Trophoblast cell (in vitro differentiated cells and primary cell): ENCODE measurements around the gene TYROBP.

Source experiments
- DNase-seq, 2 donors: peaks; one replicate each; pipeline ENCODE4 v3.0.0-alpha.2; 2016
- H2AFZ ChIP-seq: 2 replicates; pipeline ENCODE4 v1.6.1; 2013; ENCODE audit warnings: low read length, moderate library complexity, mild to moderate bottlenecking; ENCODE audit not compliant: insufficient read depth, poor library complexity
- H2AK5ac ChIP-seq: 2 replicates; pipeline ENCODE4 v1.6.1; 2013; ENCODE audit warnings: mild to moderate bottlenecking, low read length
- H2BK120ac ChIP-seq: 2 replicates; pipeline ENCODE4 v1.6.1; 2013; ENCODE audit warnings: low read length, mild to moderate bottlenecking, moderate library complexity; ENCODE audit not compliant: insufficient read depth, poor library complexity
- H2BK12ac ChIP-seq: 2 replicates; pipeline ENCODE4 v1.6.1; 2013; ENCODE audit warnings: mild to moderate bottlenecking, low read length, moderate library complexity
- H2BK5ac ChIP-seq: 2 replicates; pipeline ENCODE4 v1.6.1; 2013; ENCODE audit warnings: low read length, low read depth, moderate library complexity, mild to moderate bottlenecking; ENCODE audit not compliant: poor library complexity
- H3K14ac ChIP-seq: 2 replicates; pipeline ENCODE4 v1.6.1; 2013; ENCODE audit warnings: mild to moderate bottlenecking, low read length
- H3K18ac ChIP-seq: 2 replicates; pipeline ENCODE4 v1.6.1; 2013; ENCODE audit warnings: mild to moderate bottlenecking, low read length
- H3K23ac ChIP-seq: 2 replicates; pipeline ENCODE4 v1.6.1; 2013; ENCODE audit warnings: low read length
- H3K27ac ChIP-seq: 2 replicates; pipeline ENCODE4 v1.5.1; 2013; ENCODE audit warnings: low read depth, mild to moderate bottlenecking, inconsistent platforms, low read length, moderate library complexity
- H3K27me3 ChIP-seq: 2 replicates; pipeline ENCODE4 v1.6.1; 2013; ENCODE audit warnings: inconsistent platforms, mild to moderate bottlenecking, low read length, moderate library complexity; ENCODE audit not compliant: insufficient read depth
- H3K36me3 ChIP-seq, 2 experiments: 1 replicate in 1 of 2; 2 replicates in 1 of 2; pipeline ENCODE4 v1.6.1; 2013; ENCODE audit warnings: low read length in 2 of 2, mild to moderate bottlenecking in 2 of 2, moderate library complexity in 1 of 2; ENCODE audit not compliant: insufficient read depth in 2 of 2, control insufficient read depth in 1 of 2
- H3K4ac ChIP-seq: 2 replicates; pipeline ENCODE4 v1.6.1; 2013; ENCODE audit warnings: low read depth, mild to moderate bottlenecking, low read length, moderate library complexity
- H3K4me1 ChIP-seq, 2 experiments: 1 replicate in 1 of 2; 2 replicates in 1 of 2; pipeline ENCODE4 v1.6.1; 2013; ENCODE audit warnings: low read length in 2 of 2, mild to moderate bottlenecking in 2 of 2, moderate library complexity in 1 of 2; ENCODE audit not compliant: insufficient read depth in 2 of 2, control insufficient read depth in 1 of 2
- H3K4me2 ChIP-seq: 2 replicates; pipeline ENCODE4 v1.6.1; 2013; ENCODE audit warnings: inconsistent platforms, mild to moderate bottlenecking, low read length, moderate library complexity
- H3K4me3 ChIP-seq: 2 replicates; pipeline ENCODE4 v1.5.1; 2013; ENCODE audit warnings: mild to moderate bottlenecking, low read depth, low read length, inconsistent platforms
- H3K79me1 ChIP-seq: one replicate; pipeline ENCODE4 v1.6.1; 2013; ENCODE audit warnings: low read length
- H3K79me2 ChIP-seq: 2 replicates; pipeline ENCODE4 v1.6.1; 2013; ENCODE audit warnings: low read length, mild to moderate bottlenecking; ENCODE audit not compliant: control insufficient read depth, insufficient read depth, poor library complexity
- H3K9ac ChIP-seq: 2 replicates; pipeline ENCODE4 v1.6.1; 2013; ENCODE audit warnings: mild to moderate bottlenecking, low read length
- H3K9me3 ChIP-seq: 2 replicates; pipeline ENCODE4 v1.6.1; 2013; ENCODE audit warnings: low read depth, mild to moderate bottlenecking, control low read depth, inconsistent platforms, low read length; ENCODE audit not compliant: insufficient read depth
- H4K12ac ChIP-seq: 2 replicates; pipeline ENCODE4 v1.6.1; 2013; ENCODE audit warnings: low read depth, mild to moderate bottlenecking, low read length, moderate library complexity
- H4K8ac ChIP-seq: 2 replicates; pipeline ENCODE4 v1.6.1; 2013; ENCODE audit warnings: low read depth, mild to moderate bottlenecking, low read length, moderate library complexity
- H4K91ac ChIP-seq: one replicate; pipeline ENCODE4 v1.6.1; 2013; ENCODE audit warnings: low read depth, mild to moderate bottlenecking, low read length, moderate library complexity
- WGBS: extraction: QIAGEN DNeasy Blood & Tissue Kit; methylation state at CpG from one replicate; pipeline ENCODE4 v1.1.7; 2013; ENCODE audit warnings: missing lambda C conversion rate; ENCODE audit not compliant: insufficient read length, insufficient coverage; ENCODE audit errors: extremely low coverage; 5-methylcytosine and 5-hydroxymethylcytosine counted together

The TYROBP gene

DNA sequence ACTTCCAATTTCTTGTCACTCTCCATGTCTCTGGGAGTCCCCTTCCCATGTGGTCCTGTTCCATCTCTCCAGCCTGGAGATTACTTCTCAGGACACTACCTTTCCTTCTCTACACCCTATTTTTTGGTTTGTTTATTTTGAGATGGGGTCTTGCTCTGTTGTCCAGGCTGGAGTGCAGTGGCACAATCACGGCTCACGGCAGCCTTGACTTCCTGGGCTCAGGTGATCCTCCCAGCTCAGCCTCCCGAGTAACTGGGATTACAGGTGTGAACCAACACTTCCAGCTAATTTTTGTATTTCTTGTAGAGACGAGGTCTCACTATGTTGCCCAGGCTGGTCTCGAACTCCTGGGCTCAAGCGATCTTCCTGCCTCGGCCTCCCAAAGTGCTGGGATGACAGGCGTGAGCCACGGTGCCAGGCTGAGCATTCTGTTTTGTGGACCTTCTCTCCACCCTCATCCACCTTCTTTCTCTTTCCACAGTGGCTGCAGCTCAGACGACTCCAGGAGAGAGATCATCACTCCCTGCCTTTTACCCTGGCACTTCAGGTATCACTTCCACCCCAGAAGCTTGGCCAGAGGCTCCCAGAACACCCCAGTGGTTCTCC lies 5.1 kb downstream of the TYROBP start:
- H3K36me3 ChIP-seq: peaks cover 0 to 5% of the 10 kb centered on the region in 2 experiments
- H3K4me2 ChIP-seq: peak overlapping the region; percentile 60
- no CpG with 5 or more reads among the region's 10 CpGs for WGBS

DNA sequence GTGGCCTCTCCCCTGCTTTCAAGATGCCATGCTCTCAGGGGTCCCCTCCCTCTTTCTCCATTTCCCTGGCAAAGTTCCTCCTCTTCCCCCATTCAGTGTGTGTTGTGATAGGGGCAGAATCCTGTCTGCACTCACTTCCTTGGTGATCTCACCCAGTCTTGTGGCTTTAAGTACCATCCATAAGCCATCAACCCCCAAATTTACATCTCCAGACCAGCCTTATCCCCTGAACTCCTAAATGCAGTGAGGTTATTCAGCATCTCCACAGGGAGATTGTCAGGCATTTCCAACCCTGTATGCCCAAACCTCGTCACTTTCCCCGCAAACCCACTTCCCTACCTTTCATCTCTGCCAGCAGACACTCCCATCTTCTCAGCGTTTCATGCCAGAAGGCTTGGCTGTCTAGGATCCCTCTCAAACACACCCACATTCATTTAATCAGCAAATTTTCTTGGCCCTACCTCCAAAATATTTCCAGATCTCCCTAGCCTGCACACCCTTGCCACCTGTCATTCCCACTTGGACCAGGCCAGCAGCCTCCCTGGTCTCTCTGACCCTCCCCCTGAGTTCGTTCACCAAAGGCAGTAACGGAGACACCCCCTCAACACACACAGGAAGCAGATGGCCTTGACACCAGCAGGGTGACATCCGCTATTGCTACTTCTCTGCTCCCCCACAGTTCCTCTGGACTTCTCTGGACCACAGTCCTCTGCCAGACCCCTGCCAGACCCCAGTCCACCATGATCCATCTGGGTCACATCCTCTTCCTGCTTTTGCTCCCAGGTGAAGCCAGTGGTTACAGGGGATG lies 6.0 kb downstream of the TYROBP start, which contains the start of gene HCST:
Gene HCST, plus strand, starts transcription at position 676 of the 808 bp plus-strand sequence. Its CDS starts 65 bp downstream, at position 741.
- no CpG with 5 or more reads among the region's 6 CpGs for WGBS
- H3K27me3 ChIP-seq: no peaks in the 10 kb centered on the region
- H2AK5ac ChIP-seq: peak within 1 kb of the TSS; percentile 9
- H3K9me3 ChIP-seq: no peaks in the 10 kb centered on the region
- peaks cover 13% of the 10 kb centered on the region for H3K79me1 ChIP-seq
- H3K14ac ChIP-seq: peak within 1 kb of the TSS; percentile 47
- H3K9ac ChIP-seq: no peak within 1 kb of the TSS
- no peak within 1 kb of the TSS for H3K4me3 ChIP-seq
- no peak within 1 kb of the TSS for H3K23ac ChIP-seq
- H3K4me2 ChIP-seq: peak within 1 kb of the TSS; percentile 60
- H3K27ac ChIP-seq: no peak within 1 kb of the TSS
- peak within 1 kb of the TSS; percentile 42 for H2AFZ ChIP-seq
- H4K12ac ChIP-seq: peak within 1 kb of the TSS; percentile 94
- peaks cover 8 to 14% of the 10 kb centered on the region in 2 experiments for H3K36me3 ChIP-seq
- H2BK12ac ChIP-seq: peak within 1 kb of the TSS; percentile 7
- H4K91ac ChIP-seq: peak within 1 kb of the TSS; percentile 25
- no peak within 1 kb of the TSS for H2BK5ac ChIP-seq
- peak in 1 of 2 donors; percentile 53 for DNase-seq
- peaks cover 13 to 24% of the 10 kb centered on the region in 2 experiments for H3K4me1 ChIP-seq
- peaks cover 8% of the 10 kb centered on the region for H3K79me2 ChIP-seq
- no peak within 1 kb of the TSS for H3K18ac ChIP-seq
- H2BK120ac ChIP-seq: peak within 1 kb of the TSS; percentile 50
- no peak within 1 kb of the TSS for H3K4ac ChIP-seq
- peak within 1 kb of the TSS; percentile 88 for H4K8ac ChIP-seq

More for the DNA sequence above, 5.1 kb downstream of the TYROBP start:
- Histone ChIP-seq H2BK12ac (no peak overlapping the region), H2BK5ac (no peak overlapping the region), H3K4me3 (no peak overlapping the region), H2AK5ac (no peak overlapping the region), H3K27me3 (no peaks in the 10 kb centered on the region), H4K8ac (peak overlapping the region; percentile 88), H3K9ac (no peak overlapping the region), H3K79me2 (peaks cover 8% of the 10 kb centered on the region), H3K14ac (peak overlapping the region; percentile 47), H3K79me1 (peaks cover 13% of the 10 kb centered on the region), H3K27ac (no peak overlapping the region), H3K4me1 (peaks cover 13 to 24% of the 10 kb centered on the region in 2 experiments), H3K18ac (no peak overlapping the region), H2AFZ (peak overlapping the region; percentile 42), H3K9me3 (no peaks in the 10 kb centered on the region), H2BK120ac (peak overlapping the region; percentile 50), H3K23ac (no peak overlapping the region), H4K91ac (peak overlapping the region; percentile 25), H4K12ac (peak overlapping the region; percentile 94), H3K4ac (no peak overlapping the region)
- DNase-seq: no peak

DNA sequence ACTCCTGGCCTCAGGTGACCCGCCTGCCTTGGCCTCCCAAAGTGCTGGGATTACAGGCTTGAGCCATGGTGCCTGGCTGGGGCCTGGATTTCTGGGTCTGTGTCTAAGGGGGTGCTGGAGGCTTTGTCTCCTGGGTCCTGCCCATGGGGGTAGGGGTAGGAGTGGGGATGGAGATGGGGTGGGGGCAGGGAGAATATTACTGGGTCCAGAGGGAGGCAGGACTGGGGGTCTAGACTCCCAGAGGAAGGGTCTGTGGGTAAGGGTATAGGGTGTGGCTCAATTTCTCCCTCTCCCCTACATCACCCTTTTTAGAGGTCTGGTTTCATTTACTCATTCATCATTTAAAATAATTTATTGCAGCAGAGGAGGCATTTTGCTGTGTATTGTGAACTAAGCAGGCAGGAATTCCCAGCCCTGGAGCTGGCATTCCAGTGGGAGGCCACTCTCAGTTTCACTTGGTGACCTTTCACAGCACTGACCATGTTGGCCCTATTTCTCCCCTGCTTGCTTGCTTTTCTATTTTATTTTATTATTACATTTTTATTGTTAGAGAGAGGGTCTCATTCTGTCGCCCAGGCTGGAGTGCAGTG lies 6.9 kb downstream of the TYROBP start:
- Histone ChIP-seq H4K8ac (peak overlapping the region; percentile 84), H2AFZ (no peak overlapping the region), H3K23ac (no peak overlapping the region), H2BK5ac (no peak overlapping the region), H2BK12ac (no peak overlapping the region), H3K4me3 (no peak overlapping the region), H2AK5ac (peak overlapping the region; percentile 94), H3K36me3 (peaks cover 17 to 23% of the 10 kb centered on the region in 2 experiments), H3K79me1 (peaks cover 13% of the 10 kb centered on the region), H3K27me3 (no peaks in the 10 kb centered on the region), H2BK120ac (no peak overlapping the region), H3K4me1 (peaks cover 13 to 24% of the 10 kb centered on the region in 2 experiments), H3K4ac (no peak overlapping the region), H3K4me2 (peak overlapping the region; percentile 99), H3K14ac (no peak overlapping the region), H3K9me3 (no peaks in the 10 kb centered on the region), H3K27ac (no peak overlapping the region), H4K12ac (no peak overlapping the region), H3K9ac (no peak overlapping the region), H4K91ac (peak overlapping the region; percentile 20), H3K79me2 (peaks cover 8% of the 10 kb centered on the region), H3K18ac (peak overlapping the region; percentile 54)
- peak; percentile 71 to 86 for DNase-seq
- WGBS: no CpG with 5 or more reads among the region's 2 CpGs

DNA sequence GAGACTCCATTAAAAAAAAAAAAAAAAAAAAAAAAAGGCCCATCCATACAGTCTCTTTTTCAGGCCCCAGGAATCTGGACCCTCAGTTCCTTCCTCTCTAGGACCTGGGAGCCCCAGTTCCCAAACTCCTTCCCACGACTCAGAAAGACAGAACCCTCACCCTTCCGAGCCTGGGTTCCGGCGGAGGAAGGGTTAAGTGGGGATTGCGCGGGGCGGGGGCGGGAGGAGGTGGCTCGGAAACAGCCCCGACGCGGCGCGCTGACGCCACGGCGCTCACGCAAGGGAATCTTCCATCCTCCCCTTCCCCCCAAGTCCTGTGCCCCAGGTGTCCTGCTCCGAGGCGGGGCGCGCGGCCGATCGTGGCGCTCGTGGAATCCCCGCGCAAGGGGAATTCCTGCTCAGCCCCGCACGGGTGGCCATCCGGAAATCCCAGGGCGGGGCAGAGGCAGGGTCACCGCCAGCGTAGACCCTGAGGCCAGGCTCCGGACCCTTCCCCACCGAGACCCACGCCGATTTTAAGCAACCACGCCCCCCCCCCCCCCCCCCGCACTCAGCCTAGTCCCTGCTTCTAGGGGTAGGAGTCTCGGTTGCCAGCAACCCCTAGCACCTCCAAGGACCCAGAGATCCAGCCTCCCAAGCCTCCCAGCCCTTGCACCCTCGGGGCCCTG lies 8.4 kb downstream of the TYROBP start:
- Histone ChIP-seq H3K9me3 (no peaks in the 10 kb centered on the region), H4K91ac (peak overlapping the region; percentile 88), H3K9ac (peak overlapping the region; percentile 91), H4K12ac (peak overlapping the region; percentile 63), H3K79me2 (peaks cover 8% of the 10 kb centered on the region), H3K4me3 (peak overlapping the region; percentile 89), H2BK12ac (no peak overlapping the region), H2BK5ac (peak overlapping the region; percentile 86), H4K8ac (peak overlapping the region; percentile 84), H3K4me2 (peak overlapping the region; percentile 99), H3K27ac (peak overlapping the region; percentile 84), H3K4me1 (peaks cover 13 to 24% of the 10 kb centered on the region in 2 experiments), H3K18ac (peak overlapping the region; percentile 95), H3K36me3 (peaks cover 23 to 33% of the 10 kb centered on the region in 2 experiments), H3K27me3 (no peaks in the 10 kb centered on the region), H2AK5ac (peak overlapping the region; percentile 79), H3K79me1 (peaks cover 13% of the 10 kb centered on the region), H3K14ac (peak overlapping the region; percentile 97), H3K23ac (no peak overlapping the region), H2AFZ (peak overlapping the region; percentile 92), H3K4ac (peak overlapping the region; percentile 98), H2BK120ac (peak overlapping the region; percentile 83)
- DNase-seq: peak; percentile 72 to 79
- WGBS: no CpG with 5 or more reads among the region's 43 CpGs
